ENCODE data around the gene RNF113A. TPM values are rescaled to one million over a fixed set of nuclear protein-coding genes. Genes with fewer than 3 reads are reported as not detected.
A peak's percentile ranks its signal among the peaks of the same experiment; 100 is the strongest.

Gene RNF113A
- total RNA-seq (1 to 10 TPM; 5.5 to 9.7 (median 8.1) TPM), polyA plus RNA-seq (10 to 100 TPM; 11.7 to 15.7 (median 14.8) TPM)
- long read RNA-seq, donor 1, partial matches to known transcripts = 0 of 4 reads
- long read RNA-seq, donor 1, other reads (novel, unspliced or antisense) = 0 of 4 reads
- long read RNA-seq, donor 2, transcript RNF113A-201 (1 exons, 1,353 nt) = major isoform, 22 of 22 reads
- long read RNA-seq, donor 2, partial matches to known transcripts = 0 of 22 reads
- long read RNA-seq, donor 2, other reads (novel, unspliced or antisense) = 0 of 22 reads

DNA sequence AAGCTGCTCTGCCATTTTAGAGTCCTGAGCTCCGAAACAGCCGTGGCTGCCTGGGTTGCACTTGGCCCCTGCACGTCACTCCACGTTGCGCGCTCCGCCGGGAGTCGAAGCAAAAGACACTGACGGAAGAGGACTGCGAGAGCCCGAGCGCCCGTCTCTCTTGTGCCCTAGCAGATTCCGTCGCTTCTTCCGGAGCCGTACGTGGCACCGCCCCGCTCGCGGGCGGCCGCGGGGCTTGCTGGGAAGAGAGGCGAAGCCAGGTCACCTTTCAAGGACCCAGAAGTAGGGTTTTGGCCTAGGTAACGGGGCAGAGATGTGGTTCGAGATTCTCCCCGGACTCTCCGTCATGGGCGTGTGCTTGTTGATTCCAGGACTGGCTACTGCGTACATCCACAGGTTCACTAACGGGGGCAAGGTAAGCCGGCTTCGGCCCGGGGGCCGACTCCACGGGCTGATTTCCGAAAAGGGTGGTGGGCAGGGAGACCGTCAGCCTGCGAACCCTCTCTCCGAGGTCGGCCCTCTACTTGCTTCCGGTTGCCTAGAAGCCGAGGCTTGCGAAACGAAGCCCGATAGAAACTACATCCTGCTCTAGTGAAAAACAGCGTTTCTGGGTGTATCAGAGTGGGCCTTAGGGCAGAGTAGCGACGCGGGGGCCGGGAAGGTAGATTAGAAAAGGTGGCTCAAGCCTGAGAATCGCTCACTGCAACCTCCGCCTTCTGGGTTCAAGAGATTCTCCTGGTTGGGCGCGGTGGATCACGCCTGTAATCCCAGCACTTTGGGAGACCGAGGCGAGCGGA is at the start of gene RNF113A, which contains the start of gene NDUFA1:
Gene RNF113A (minus strand): TSS at position 135 of the 797 bp plus-strand sequence. CDS start 120 bp downstream, at position 15.
Gene NDUFA1 (plus strand): TSS at position 234 of the 797 bp plus-strand sequence. CDS start 80 bp downstream, at position 314.
- TF ChIP-seq CTCF (IDR thresholded peaks at IDR 0.05) = no peak
- peaks cover 13% of the 10 kb centered on the region for H3K4me1 ChIP-seq
- intact Hi-C loops (cut with DNase I) = loop anchor here in 1 of 2 donors (2.0 to 5.0 kb wide), 2 partner anchors 17 to 79 kb away; partner anchors contain the start of gene RPL39
- peak within 1 kb of the TSS; percentile 61 for H3K4me3 ChIP-seq
- H3K9me3 ChIP-seq = no peaks in the 10 kb centered on the region
- peak within 1 kb of the TSS; percentile 91 for H3K27ac ChIP-seq
- H3K27me3 ChIP-seq (ENCODE audit: insufficient read depth in 3 of 3, low read length in 2 of 3) = no peaks in the 10 kb centered on the region
- 0 to 35% (median 0%) methylated on average over 44 to 62 of the region's 62 CpGs for whole genome bisulfite sequencing, 3 donors
- DNase-seq (peak; percentile 85 to 92), ATAC-seq (peak; percentile 97 to 98 (median 98))
- H3K36me3 ChIP-seq (ENCODE audit: insufficient read depth in 1 of 2, low read depth in 1 of 2) = peaks cover 0 to 16% of the 10 kb centered on the region in 2 donors

DNA sequence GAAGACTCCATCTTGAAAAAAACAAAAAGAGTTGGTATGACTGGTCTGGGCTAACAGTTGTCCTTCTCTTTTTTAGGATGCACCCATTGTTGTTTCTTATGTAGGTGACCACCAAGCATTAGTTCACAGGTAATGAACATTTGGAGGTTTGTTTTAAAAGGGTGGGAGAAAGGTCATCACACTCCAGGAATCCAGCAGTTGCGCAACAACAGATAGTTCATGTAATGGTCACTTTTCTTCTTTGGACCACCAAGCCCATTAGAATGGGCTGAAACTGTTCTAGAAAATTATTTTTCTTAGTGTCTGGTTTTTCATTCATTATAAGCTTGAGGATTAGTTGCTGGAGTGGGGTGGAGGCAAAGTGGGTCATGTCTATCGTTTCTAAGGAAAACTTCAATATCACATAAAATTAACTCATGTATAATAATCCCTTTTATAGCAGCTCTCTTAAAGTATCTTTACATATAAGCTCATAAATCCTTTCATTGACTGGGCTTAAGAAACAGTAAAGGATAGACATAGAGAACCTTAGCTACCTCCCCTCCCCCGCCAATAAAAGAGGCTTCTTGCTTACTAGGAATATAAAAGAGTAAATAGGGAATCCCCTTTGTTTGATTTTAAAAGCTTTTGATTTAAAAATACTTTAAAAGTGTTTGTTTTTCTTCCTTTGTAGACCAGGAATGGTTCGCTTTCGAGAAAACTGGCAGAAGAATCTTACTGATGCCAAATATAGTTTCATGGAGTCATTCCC is 48.5 kb upstream of the RNF113A start:
- no peak overlapping the region for H3K27ac ChIP-seq
- DNase-seq (no peak), ATAC-seq (no peak)
- WGBS, 3 donors = 79 to 87% (median 80%) methylated on average over 5 of the region's 5 CpGs
- no peak overlapping the region for H3K4me3 ChIP-seq
- TF ChIP-seq CTCF (IDR thresholded peaks at IDR 0.05) = no peak
- intact Hi-C loops (cut with DNase I) = no loop called here
- no peaks in the 10 kb centered on the region for H3K27me3 ChIP-seq (ENCODE audit: insufficient read depth in 3 of 3, low read length in 2 of 3)
- peaks cover 0 to 18% of the 10 kb centered on the region in 2 donors for H3K36me3 ChIP-seq (ENCODE audit: insufficient read depth in 1 of 2, low read depth in 1 of 2)
- no peaks in the 10 kb centered on the region for H3K4me1 ChIP-seq
- H3K9me3 ChIP-seq = no peaks in the 10 kb centered on the region

DNA sequence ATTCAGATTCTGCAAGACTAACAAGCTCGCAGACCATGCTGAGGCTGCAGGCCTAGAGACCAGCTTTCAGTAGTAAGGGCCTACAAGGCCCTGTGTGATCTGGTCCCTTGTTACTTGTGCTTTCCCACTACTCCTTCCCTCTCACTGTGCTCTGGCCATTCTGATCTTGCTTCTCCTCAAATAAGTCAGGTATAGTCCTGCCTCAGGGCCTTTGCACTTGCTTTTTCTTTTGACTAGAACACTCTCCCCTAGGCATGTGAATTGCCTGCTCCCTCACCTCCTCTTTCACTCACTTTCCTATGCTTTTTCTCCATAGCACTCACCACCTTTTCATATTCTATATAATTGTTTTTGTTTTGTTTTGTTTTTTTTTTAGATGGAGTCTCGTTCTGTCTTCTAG is 46.3 kb upstream of the RNF113A start:
- no peak for TF ChIP-seq CTCF (IDR thresholded peaks at IDR 0.05)
- intact Hi-C loops (cut with DNase I) = no loop called here
- WGBS, 3 donors = 80 to 100% (median 91%) methylated on average over 2 of the region's 2 CpGs
- no peak for ATAC-seq
- H3K27me3 ChIP-seq (ENCODE audit: insufficient read depth in 3 of 3, low read length in 2 of 3) = no peaks in the 10 kb centered on the region
- no peaks in the 10 kb centered on the region for H3K9me3 ChIP-seq
- H3K4me1 ChIP-seq = no peaks in the 10 kb centered on the region
- H3K4me3 ChIP-seq = no peak overlapping the region
- no peak overlapping the region for H3K27ac ChIP-seq
- no peaks in the 10 kb centered on the region for H3K36me3 ChIP-seq (ENCODE audit: insufficient read depth in 1 of 2, low read depth in 1 of 2)
- DNase-seq = no peak

DNA sequence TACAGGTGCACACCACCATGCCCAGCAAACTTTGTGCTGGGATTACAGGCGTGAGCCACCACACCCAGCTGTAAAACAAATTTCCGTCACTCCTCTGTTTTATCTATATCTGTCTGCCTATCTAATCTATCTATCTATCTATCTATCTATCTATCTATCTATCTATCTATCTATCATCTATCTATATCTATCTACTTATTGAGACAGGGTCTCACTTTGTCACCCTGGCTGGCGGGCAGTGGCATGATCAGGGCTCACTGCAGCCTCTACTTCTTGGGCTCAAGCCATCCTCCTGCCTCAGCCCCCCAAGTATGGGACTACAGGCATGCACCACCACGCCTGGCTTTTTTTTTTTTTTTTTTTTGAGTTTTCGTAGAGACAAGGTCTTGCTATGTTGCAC is 44.8 kb upstream of the RNF113A start:
- 83 to 93% (median 87%) methylated on average over 3 to 5 of the region's 5 CpGs for WGBS, 3 donors

More for the DNA sequence above, 44.8 kb upstream of the RNF113A start:
- Histone ChIP-seq H3K36me3 (ENCODE audit: insufficient read depth in 1 of 2, low read depth in 1 of 2) (no peaks in the 10 kb centered on the region), H3K27ac (no peak overlapping the region), H3K4me3 (no peak overlapping the region), H3K9me3 (no peaks in the 10 kb centered on the region), H3K27me3 (ENCODE audit: insufficient read depth in 3 of 3, low read length in 2 of 3) (no peaks in the 10 kb centered on the region), H3K4me1 (no peaks in the 10 kb centered on the region)
- DNase-seq (no peak), ATAC-seq (no peak)
- intact Hi-C loops (cut with DNase I) = no loop called here
- no peak for TF ChIP-seq CTCF (IDR thresholded peaks at IDR 0.05)

Measured in psoas muscle (tissue), 8 donors.